K562 (cell line): ENCODE measurements around the gene PABPC1L. TPM values are rescaled to one million over a fixed set of nuclear protein-coding genes. Genes with fewer than 3 reads are reported as not detected.
A peak's percentile ranks its signal among the peaks of the same experiment; 100 is the strongest.
"Not testable (repeated sequence)": the region's sequence is repeated elsewhere in the genome, so short reads cannot be mapped to it uniquely, and the experiment has no call there.

Experiments
- ATAC-seq: fragments of 200-7000 bp; cut with Tn5 transposase; 3 replicates; pipeline ENCODE4 v1.9.1; 2020; ENCODE audit warnings: moderate library complexity
- BruUV-seq: library from RNA; stranded (reverse); fragments of 400-500 nt; replicated peaks from 2 replicates; lab custom pipeline; 2021; lab: Mats Ljungman, UMichigan
- CTCF ChIA-PET: fragments of 300-600 bp; formaldehyde crosslinking; extraction: SDS; loops from one replicate; lab custom pipeline; 2021; ENCODE audit warnings: low intra/inter-chr PET ratio; lab: Yijun Ruan, JAX
- POLR2A ChIA-PET: fragments of 300-600, 350-650 bp; sonication (Branson Sonifier 250); formaldehyde crosslinking; extraction: SDS; loops from one replicate; lab custom pipeline; 2021; ENCODE audit warnings: antibody characterized with exemption, inconsistent platforms; lab: Yijun Ruan, JAX
- DNase-seq, 4 experiments: peaks; one replicate each; pipeline versions ENCODE4 v3.0.0 to v3.0.0-alpha.2; 2011 to 2018; ENCODE audit warnings: low spot score in 3 of 4, mixed read lengths in 3 of 4; ENCODE audit errors: extremely low read depth in 1 of 4
- FAIRE-seq: peaks from 2 replicates; lab custom pipeline; 2011; peaks lifted over from hg19 to GRCh38; lab: Jason Lieb, UNC
- H2AFZ ChIP-seq: 2 replicates; pipeline ENCODE4 v1.6.0; 2011; ENCODE audit warnings: low read depth, low read length, control low read depth, inconsistent platforms
- H3K27ac ChIP-seq: fragments of 200-600 bp; 3 replicates; pipeline ENCODE4 v1.8.0; 2011; ENCODE audit warnings: low read depth, mild to moderate bottlenecking, control low read depth, inconsistent platforms, low read length, moderate library complexity, mixed read lengths; ENCODE audit errors: extremely low read depth
- H3K27me3 ChIP-seq, 2 experiments: fragments of 300-600 bp in 1 of 2; 2 replicates in 1 of 2; 3 replicates in 1 of 2; pipeline versions ENCODE4 v1.6.0 to v1.8.0; 2011; ENCODE audit warnings: inconsistent platforms in 2 of 2, low read length in 2 of 2, mild to moderate bottlenecking in 1 of 2, mixed read lengths in 1 of 2, moderate library complexity in 1 of 2; ENCODE audit not compliant: control insufficient read depth in 2 of 2, insufficient read depth in 2 of 2
- H3K36me3 ChIP-seq: fragments of 300-600 bp; 3 replicates; pipeline ENCODE4 v1.8.0; 2011; ENCODE audit warnings: mild to moderate bottlenecking, low read length, inconsistent platforms; ENCODE audit not compliant: control insufficient read depth, insufficient read depth
- H3K4me1 ChIP-seq, 2 experiments: fragments of 200-600 bp in 1 of 2; replicated peaks in 1 of 2; 2 replicates in 1 of 2; 3 replicates in 1 of 2; pipeline versions ENCODE4 v1.5.1 to v1.8.0; 2011; ENCODE audit warnings: inconsistent platforms in 2 of 2, low read length in 2 of 2, mild to moderate bottlenecking in 1 of 2, mixed read lengths in 1 of 2, moderate library complexity in 1 of 2; ENCODE audit not compliant: control insufficient read depth in 2 of 2, insufficient read depth in 2 of 2
- H3K4me2 ChIP-seq: 2 replicates; pipeline ENCODE4 v1.6.1; 2011; ENCODE audit warnings: low read length, control low read depth, inconsistent platforms, mixed read lengths; ENCODE audit not compliant: insufficient read depth
- H3K4me3 ChIP-seq: fragments of 200-600 bp; sonication (generic), shearing (Covaris generic); 2 replicates; pipeline ENCODE4 v1.5.1; 2016; ENCODE audit warnings: control low read depth, inconsistent platforms
- H3K79me2 ChIP-seq: fragments of 200-600 bp; 3 replicates; pipeline ENCODE4 v1.8.0; 2011; ENCODE audit warnings: low read length, inconsistent platforms; ENCODE audit not compliant: control insufficient read depth, insufficient read depth
- H3K9ac ChIP-seq, 2 experiments: 2 replicates each; pipeline versions ENCODE4 v1.6.0 to v1.6.1; 2011; ENCODE audit warnings: low read depth in 2 of 2, low read length in 2 of 2, control low read depth in 1 of 2, inconsistent platforms in 1 of 2, mild to moderate bottlenecking in 1 of 2, mixed read lengths in 1 of 2; ENCODE audit not compliant: insufficient read depth in 1 of 2
- H3K9me1 ChIP-seq: one replicate; pipeline ENCODE4 v1.6.0; 2011; ENCODE audit warnings: inconsistent platforms, mild to moderate bottlenecking, low read length, moderate library complexity; ENCODE audit not compliant: control insufficient read depth, insufficient read depth
- H3K9me3 ChIP-seq: replicated peaks from 2 replicates; pipeline ENCODE4 v1.5.1; 2011; ENCODE audit warnings: low read depth, low read length, inconsistent platforms; ENCODE audit not compliant: control insufficient read depth, insufficient read depth
- H4K20me1 ChIP-seq: replicated peaks from 2 replicates; pipeline ENCODE4 v1.6.1; 2011; ENCODE audit warnings: low read length, inconsistent platforms, mixed read lengths; ENCODE audit not compliant: control insufficient read depth, insufficient read depth
- HDAC3 ChIP-seq: fragments of 450-650 bp; IDR thresholded peaks from 2 replicates; pipeline ENCODE4 v1.6.1; 2018; ENCODE audit warnings: borderline replicate concordance, mild to moderate bottlenecking, moderate library complexity; ENCODE audit not compliant: partially characterized antibody
- MEF2D ChIP-seq: conservative IDR thresholded peaks from 2 replicates; pipeline ENCODE4 v1.6.1; 2016; ENCODE audit warnings: low read depth, missing genetic modification characterization, missing compliant biosample characterization
- MEIS2 ChIP-seq: fragments of 450-650 bp; IDR thresholded peaks from 2 replicates; pipeline ENCODE4 v1.6.1; 2014; ENCODE audit warnings: mild to moderate bottlenecking; ENCODE audit not compliant: partially characterized antibody
- NONO ChIP-seq, 2 experiments: fragments of 200-400 bp in 1 of 2; fragments of 450-650 bp in 1 of 2; formaldehyde crosslinking in 1 of 2; IDR thresholded peaks; 2 replicates each; pipeline ENCODE4 v1.6.1; 2017; ENCODE audit warnings: low read depth in 2 of 2, mild to moderate bottlenecking in 2 of 2, moderate library complexity in 2 of 2, low read length in 1 of 2
- PHB ChIP-seq: fragments of 250-450 bp; sonication (Bioruptor Pico); IDR thresholded peaks from 2 replicates; pipeline ENCODE4 v1.5.0; 2021
- POLR2AphosphoS2 ChIP-seq: IDR thresholded peaks from 2 replicates; pipeline ENCODE4 v1.6.1; 2012; ENCODE audit warnings: low read length, improper control_type of control experiment
- RNF2 ChIP-seq: sonication (generic); IDR thresholded peaks from 2 replicates; pipeline ENCODE4 v1.6.1; 2016
- TRIM24 ChIP-seq, 2 experiments: fragments of 450-650 bp; IDR thresholded peaks; 2 replicates each; pipeline ENCODE4 v1.6.1; 2016
- WGBS: fragments of 100-300 bp; shearing (Covaris generic); methylation state at CpG from one replicate; pipeline ENCODE4 v1.1.6; 2016; ENCODE audit warnings: low coverage, mixed read lengths; ENCODE audit not compliant: insufficient coverage; ENCODE audit errors: missing lambda C conversion rate; 5-methylcytosine and 5-hydroxymethylcytosine counted together
- in situ Hi-C: fragments of 300-500 bp; cut with MboI; formaldehyde crosslinking; loops from 4 replicates; pipeline ENCODE4 v1.15.0; 2018; ENCODE audit warnings: inconsistent platforms, mixed read lengths
- intact Hi-C: fragments of 100-400 bp; cut with micrococcal nuclease; formaldehyde crosslinking; loops from 2 replicates; pipeline ENCODE4 v1.14.2; 2022
- polyA plus RNA-seq, 8 experiments: library from polyadenylated mRNA; depleted of rRNA in 4 of 8; stranded (reverse) in 5 of 8; unstranded in 3 of 8; fragments of >200 nt; fragmentation: Nextera tagmentation in 2 of 8; fragmentation: Illumina TruSeq in 1 of 8; extraction: Ambion mirVana in 2 of 8; extraction: Trizol in 1 of 8; gene quantifications; 2 replicates each; pipeline versions ENCODE4 v1.2.1 to v1.2.3, GENCODE V29; 2011 to 2014; ENCODE audit warnings: inconsistent platforms in 1 of 8, missing spikeins in 1 of 8
- total RNA-seq, 7 experiments: library from RNA; depleted of rRNA in 6 of 7; stranded (reverse); fragments of >200 nt in 6 of 7; fragmentation: Illumina TruSeq in 2 of 7; extraction: Trizol in 2 of 7; gene quantifications; 2 replicates each; pipeline versions ENCODE4 v1.2.1 to v1.2.3, GENCODE V29; 2011 to 2021; ENCODE audit warnings: low replicate concordance in 1 of 7
- TF ChIP-seq, protein P1 (sequence below): fragments of 450-650 bp; IDR thresholded peaks from 2 replicates; pipeline ENCODE4 v1.6.1; 2018; ENCODE audit not compliant: partially characterized antibody

The PABPC1L gene
- total and polyA plus RNA-seq, 9 of the 15 experiments (the other 6 are each of a cell fraction or from before 2014, with no cell fraction given): 6.0 to 90.3 (median 15.8) TPM

DNA sequence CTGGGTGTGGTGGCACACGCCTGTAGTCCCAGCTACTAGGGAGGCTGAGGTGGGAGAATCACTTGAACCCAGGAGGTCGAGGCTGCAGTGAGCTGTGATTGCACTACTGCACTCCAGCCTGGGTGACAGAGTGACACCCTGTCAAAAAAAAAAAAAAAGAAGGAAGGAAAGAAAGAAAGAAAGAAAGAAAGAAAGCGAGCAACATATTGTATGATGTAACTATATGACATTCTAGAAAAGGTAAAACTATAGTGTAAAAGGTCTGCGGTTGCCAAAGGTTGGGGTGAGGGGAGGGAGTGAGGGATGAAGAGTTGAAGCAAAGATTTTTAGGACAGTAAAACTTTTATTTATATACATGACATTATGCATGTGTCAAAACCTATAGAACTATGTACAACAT lies 27.5 kb upstream of the PABPC1L start:
- H3K79me2 ChIP-seq: peaks cover 21% of the 10 kb centered on the region
- H3K9me3 ChIP-seq, H3K27me3 ChIP-seq, H3K9me1 ChIP-seq, FAIRE-seq, BruUV-seq, CTCF ChIA-PET: not testable (repeated sequence)
- peaks cover 6 to 13% of the 10 kb centered on the region in 2 experiments for H3K4me1 ChIP-seq
- peak; percentile 81 to 86; a peak in 3 of 4 replicates for TF ChIP-seq TRIM24 (IDR thresholded peaks at IDR 0.05)
- TF ChIP-seq, all 486 proteins: peak for 1; not testable (repeated sequence) for 485
- H3K36me3 ChIP-seq, H3K4me2 ChIP-seq, DNase-seq, H2AFZ ChIP-seq, H3K4me3 ChIP-seq, H3K9ac ChIP-seq, POLR2A ChIA-PET, ATAC-seq, in situ Hi-C loops, H3K27ac ChIP-seq, intact Hi-C loops: not testable (repeated sequence)
- 19% methylated on average over 3 of the region's 4 CpGs for WGBS
- peaks cover 14% of the 10 kb centered on the region for H4K20me1 ChIP-seq

DNA sequence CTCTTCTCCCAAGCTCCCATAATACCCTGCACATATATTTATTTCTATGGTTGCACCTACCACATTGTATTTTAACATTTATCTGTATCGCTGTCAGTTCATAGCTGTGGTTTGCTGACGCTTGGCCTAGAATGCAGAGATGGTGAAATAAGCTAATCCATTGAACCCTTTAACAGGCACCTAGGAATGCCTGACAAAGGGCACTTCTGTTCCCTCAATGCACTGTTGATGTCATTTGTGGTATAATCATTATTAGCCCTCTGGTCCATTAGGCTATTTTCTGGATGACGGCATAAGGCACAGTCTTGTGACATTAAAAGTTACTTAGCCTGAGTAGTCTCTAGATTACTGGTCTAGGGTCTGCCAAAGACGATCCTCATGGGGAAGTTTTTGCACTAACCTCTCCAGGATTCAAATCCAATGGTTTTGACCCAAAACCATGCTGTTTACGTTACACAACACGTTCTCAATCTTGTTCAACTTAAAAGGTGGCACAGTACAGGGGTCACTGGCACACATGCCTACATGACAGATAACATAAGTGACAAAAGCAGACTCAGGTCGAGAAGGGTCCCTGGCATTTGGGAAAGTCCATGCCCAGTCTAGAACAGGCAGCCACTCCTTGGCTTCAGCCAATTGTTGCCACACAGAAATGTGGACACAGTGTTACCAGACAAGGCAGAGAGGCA lies 26.5 kb upstream of the PABPC1L start:
- no peak overlapping the region for H2AFZ ChIP-seq
- no peaks in the 10 kb centered on the region for H3K9me3 ChIP-seq
- DNase-seq (no peak), ATAC-seq (no peak), FAIRE-seq (no peak)
- intact Hi-C loops: no loop called here
- in situ Hi-C loops: no loop called here
- peaks cover 20% of the 10 kb centered on the region for H4K20me1 ChIP-seq
- H3K4me1 ChIP-seq: peaks cover 8 to 23% of the 10 kb centered on the region in 2 experiments
- H3K27ac ChIP-seq: no peak overlapping the region
- H3K27me3 ChIP-seq: no peaks in the 10 kb centered on the region
- H3K9me1 ChIP-seq: no peaks in the 10 kb centered on the region
- CTCF ChIA-PET: no interaction called here
- POLR2A ChIA-PET: interaction anchor here (0.6 to 1.9 kb wide), 2 partner anchors 9 to 11 kb away, joined by 3 to 7 read pairs; no protein-coding TSS in a partner anchor
- no TSS peak for BruUV-seq
- peaks cover 17% of the 10 kb centered on the region for H3K36me3 ChIP-seq
- H3K9ac ChIP-seq: no peak overlapping the region
- H3K4me2 ChIP-seq: no peak overlapping the region
- H3K4me3 ChIP-seq: no peak overlapping the region
- peaks cover 31% of the 10 kb centered on the region for H3K79me2 ChIP-seq
- 55% methylated on average over 7 of the region's 7 CpGs for WGBS
- TF ChIP-seq MEIS2: no peak
- TF ChIP-seq MEF2D (tag): no peak
- no peak for TF ChIP-seq PHB (CRISPR knock-in tag)
- no peak for TF ChIP-seq HDAC3
- TF ChIP-seq RNF2: no peak
- no peak for TF ChIP-seq POLR2AphosphoS2
- TF ChIP-seq, protein P1, sequence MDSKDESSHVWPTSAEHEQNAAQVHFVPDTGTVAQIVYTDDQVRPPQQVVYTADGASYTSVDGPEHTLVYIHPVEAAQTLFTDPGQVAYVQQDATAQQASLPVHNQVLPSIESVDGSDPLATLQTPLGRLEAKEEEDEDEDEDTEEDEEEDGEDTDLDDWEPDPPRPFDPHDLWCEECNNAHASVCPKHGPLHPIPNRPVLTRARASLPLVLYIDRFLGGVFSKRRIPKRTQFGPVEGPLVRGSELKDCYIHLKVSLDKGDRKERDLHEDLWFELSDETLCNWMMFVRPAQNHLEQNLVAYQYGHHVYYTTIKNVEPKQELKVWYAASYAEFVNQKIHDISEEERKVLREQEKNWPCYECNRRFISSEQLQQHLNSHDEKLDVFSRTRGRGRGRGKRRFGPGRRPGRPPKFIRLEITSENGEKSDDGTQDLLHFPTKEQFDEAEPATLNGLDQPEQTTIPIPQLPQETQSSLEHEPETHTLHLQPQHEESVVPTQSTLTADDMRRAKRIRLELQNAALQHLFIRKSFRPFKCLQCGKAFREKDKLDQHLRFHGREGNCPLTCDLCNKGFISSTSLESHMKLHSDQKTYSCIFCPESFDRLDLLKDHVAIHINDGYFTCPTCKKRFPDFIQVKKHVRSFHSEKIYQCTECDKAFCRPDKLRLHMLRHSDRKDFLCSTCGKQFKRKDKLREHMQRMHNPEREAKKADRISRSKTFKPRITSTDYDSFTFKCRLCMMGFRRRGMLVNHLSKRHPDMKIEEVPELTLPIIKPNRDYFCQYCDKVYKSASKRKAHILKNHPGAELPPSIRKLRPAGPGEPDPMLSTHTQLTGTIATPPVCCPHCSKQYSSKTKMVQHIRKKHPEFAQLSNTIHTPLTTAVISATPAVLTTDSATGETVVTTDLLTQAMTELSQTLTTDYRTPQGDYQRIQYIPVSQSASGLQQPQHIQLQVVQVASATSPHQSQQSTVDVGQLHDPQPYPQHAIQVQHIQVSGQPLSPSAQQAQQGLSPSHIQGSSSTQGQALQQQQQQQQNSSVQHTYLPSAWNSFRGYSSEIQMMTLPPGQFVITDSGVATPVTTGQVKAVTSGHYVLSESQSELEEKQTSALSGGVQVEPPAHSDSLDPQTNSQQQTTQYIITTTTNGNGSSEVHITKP: no peak
- no peak for TF ChIP-seq NONO (IDR thresholded peaks at IDR 0.05; ENCODE audit: low read depth in 2 of 2, low read length in 1 of 2)
